Tibial artery (tissue), 4 donors: ENCODE data around the gene PIK3AP1.

ENCODE experiments used
- DNase-seq, 2 donors: peaks; one replicate each; pipeline ENCODE4 v3.0.0-alpha.2; 2019
- H3K27ac ChIP-seq, 2 donors: fragments of 200-600 bp; sonication (generic) in 1 of 2; 1 replicate in 1 of 2; 2 replicates in 1 of 2; pipeline ENCODE4 v1.5.1; 2018 to 2019; ENCODE audit warnings: mild to moderate bottlenecking in 1 of 2
- H3K27me3 ChIP-seq, 2 donors: fragments of 200-600 bp; sonication (generic) in 1 of 2; one replicate each; pipeline versions ENCODE4 v1.5.1 to v1.6.0; 2016 to 2019
- H3K36me3 ChIP-seq, 3 donors: fragments of 200-600 bp; sonication (generic) in 2 of 3; one replicate each; pipeline ENCODE4 v1.5.1; 2016 to 2019; ENCODE audit warnings: mild to moderate bottlenecking in 2 of 3
- H3K4me1 ChIP-seq, 4 donors: fragments of 200-600 bp; sonication (generic) in 2 of 4; 1 replicate in 3 of 4; 2 replicates in 1 of 4; pipeline ENCODE4 v1.5.1; 2016 to 2019
- H3K4me3 ChIP-seq, 2 donors: fragments of 200-600 bp; sonication (generic) in 1 of 2; 1 replicate in 1 of 2; 2 replicates in 1 of 2; pipeline ENCODE4 v1.5.1; 2018 to 2019; ENCODE audit warnings: mild to moderate bottlenecking in 2 of 2
- H3K9me3 ChIP-seq, 3 donors: fragments of 200-600 bp; sonication (generic) in 1 of 3; one replicate each; pipeline ENCODE4 v1.5.1; 2016 to 2019
- intact Hi-C: fragments of 100-400 bp; cut with DNase I; formaldehyde crosslinking; loops from one replicate; pipeline ENCODE4 v1.15.0; 2023; ENCODE audit warnings: low total_unique reads
- TF ChIP-seq, protein P1 (sequence below), 2 experiments: fragments of 200-600 bp in 1 of 2; fragments of 450-650 bp in 1 of 2; IDR thresholded peaks; one replicate each; pipeline ENCODE4 v1.5.1; 2017 to 2019; ENCODE audit warnings: antibody characterized with exemption in 2 of 2, mild to moderate bottlenecking in 1 of 2, moderate library complexity in 1 of 2

Gene PIK3AP1

DNA sequence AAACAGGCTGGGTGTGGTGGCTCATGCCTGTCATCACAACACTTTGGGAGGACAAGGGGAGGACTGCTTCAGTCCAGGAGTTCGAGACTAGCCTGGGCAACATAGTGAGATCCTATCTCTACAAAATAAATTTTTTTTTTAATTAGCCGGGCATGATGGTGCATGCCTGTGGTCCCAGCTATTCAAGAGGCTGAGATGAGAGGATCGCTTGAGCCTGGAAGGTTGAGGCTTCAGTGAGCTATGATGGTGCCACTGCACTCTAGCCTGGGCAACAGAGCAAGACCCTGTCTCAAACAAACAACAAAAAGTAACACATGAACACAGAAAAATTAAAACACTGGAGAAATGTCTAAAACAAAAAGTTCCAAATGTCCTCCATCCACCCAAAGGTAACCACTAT, 22.9 kb downstream of the PIK3AP1 start:
- no peaks in the 10 kb centered on the region for H3K27me3 ChIP-seq
- H3K9me3 ChIP-seq = no peaks in the 10 kb centered on the region
- H3K36me3 ChIP-seq = no peaks in the 10 kb centered on the region
- H3K4me1 ChIP-seq = no peaks in the 10 kb centered on the region
- no peak overlapping the region for H3K4me3 ChIP-seq
- no peak for DNase-seq
- intact Hi-C loops = no loop called here
- H3K27ac ChIP-seq = no peak overlapping the region
- TF ChIP-seq, protein P1, sequence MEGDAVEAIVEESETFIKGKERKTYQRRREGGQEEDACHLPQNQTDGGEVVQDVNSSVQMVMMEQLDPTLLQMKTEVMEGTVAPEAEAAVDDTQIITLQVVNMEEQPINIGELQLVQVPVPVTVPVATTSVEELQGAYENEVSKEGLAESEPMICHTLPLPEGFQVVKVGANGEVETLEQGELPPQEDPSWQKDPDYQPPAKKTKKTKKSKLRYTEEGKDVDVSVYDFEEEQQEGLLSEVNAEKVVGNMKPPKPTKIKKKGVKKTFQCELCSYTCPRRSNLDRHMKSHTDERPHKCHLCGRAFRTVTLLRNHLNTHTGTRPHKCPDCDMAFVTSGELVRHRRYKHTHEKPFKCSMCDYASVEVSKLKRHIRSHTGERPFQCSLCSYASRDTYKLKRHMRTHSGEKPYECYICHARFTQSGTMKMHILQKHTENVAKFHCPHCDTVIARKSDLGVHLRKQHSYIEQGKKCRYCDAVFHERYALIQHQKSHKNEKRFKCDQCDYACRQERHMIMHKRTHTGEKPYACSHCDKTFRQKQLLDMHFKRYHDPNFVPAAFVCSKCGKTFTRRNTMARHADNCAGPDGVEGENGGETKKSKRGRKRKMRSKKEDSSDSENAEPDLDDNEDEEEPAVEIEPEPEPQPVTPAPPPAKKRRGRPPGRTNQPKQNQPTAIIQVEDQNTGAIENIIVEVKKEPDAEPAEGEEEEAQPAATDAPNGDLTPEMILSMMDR (IDR thresholded peaks at IDR 0.05) = no peak

DNA sequence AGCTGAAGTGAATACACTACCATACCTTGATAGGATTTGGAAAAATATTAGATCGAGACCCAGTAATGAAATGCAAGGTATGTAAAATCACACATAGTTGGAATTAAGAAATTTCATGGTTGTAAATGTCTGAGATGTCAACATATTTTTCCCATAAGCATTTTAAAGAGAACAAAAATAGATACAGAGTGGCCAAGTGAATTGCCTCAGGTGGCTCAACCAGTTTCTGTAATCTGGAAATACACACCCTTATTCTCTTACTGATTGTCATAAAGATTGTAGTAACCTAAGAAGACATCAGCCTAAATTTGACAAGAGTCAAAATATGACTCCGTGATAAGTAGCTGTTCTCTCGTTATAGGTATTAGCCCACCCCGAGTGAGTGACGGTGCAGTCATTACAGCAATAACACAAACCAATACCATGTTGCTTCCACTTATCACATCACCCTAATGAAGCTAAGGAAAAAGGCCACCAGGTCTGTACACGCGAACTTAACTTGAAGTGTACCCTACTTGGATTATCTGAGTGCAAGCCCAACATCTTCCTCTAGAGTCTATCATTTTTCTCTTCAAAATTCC, 23.4 kb downstream of the PIK3AP1 start:
- intact Hi-C loops = no loop called here
- Histone ChIP-seq H3K27ac (no peak overlapping the region), H3K9me3 (no peaks in the 10 kb centered on the region), H3K4me1 (no peaks in the 10 kb centered on the region), H3K27me3 (no peaks in the 10 kb centered on the region), H3K4me3 (no peak overlapping the region), H3K36me3 (no peaks in the 10 kb centered on the region)
- DNase-seq = no peak
- TF ChIP-seq, protein P1 (IDR thresholded peaks at IDR 0.05) = no peak

DNA sequence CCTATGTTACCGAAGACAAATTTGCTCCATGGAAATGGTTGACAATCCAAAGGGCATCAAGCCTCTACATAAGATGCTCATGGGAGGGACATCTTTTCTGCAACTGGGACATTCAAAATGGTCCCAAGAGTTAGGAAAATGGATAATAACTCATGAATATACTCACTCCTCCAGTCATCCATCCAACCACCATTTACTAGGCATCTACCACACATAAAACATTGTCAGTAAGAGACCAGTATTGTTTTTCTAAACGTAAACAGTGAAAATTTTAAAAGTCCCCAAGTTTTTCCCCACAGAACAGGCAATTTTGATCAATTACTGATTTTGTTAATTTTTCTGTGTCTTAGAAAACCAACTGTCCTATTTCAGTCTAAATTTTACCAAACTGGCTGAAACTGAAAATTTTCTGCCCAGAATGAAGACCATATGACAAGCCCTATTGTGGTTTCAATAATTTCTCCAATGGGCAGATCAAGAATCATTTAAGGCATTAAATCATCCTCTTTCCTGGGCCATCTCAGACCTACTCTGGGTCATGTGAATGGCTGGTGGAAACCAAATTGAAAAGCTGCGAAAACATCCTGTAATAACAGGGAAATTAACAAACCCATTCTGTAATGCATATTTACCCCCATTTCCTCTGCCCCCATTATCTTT, 24.2 kb downstream of the PIK3AP1 start:
- H3K27me3 ChIP-seq = no peaks in the 10 kb centered on the region
- H3K27ac ChIP-seq = no peak overlapping the region
- TF ChIP-seq, protein P1 (IDR thresholded peaks at IDR 0.05) = no peak
- no peaks in the 10 kb centered on the region for H3K9me3 ChIP-seq
- H3K4me3 ChIP-seq = no peak overlapping the region
- no peaks in the 10 kb centered on the region for H3K36me3 ChIP-seq
- no peaks in the 10 kb centered on the region for H3K4me1 ChIP-seq
- intact Hi-C loops = no loop called here
- no peak for DNase-seq

DNA sequence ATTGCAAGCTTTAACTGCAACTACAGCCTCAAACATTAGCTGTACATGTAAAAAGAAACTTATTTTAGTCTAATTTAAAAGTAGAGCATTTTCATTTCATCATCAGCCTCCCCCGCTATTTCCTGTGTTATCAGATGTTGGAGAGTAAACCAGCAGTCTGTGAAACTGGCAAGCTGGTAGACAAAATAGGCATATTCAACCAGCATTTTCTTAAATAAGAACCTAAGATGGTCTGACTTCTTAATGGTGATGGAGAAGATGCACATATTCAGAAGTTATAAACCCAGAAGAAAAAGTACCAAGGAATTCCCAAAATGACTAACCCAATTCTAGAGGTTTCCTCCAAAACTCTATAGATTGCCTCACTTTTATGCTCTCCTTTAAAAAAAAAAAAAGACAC, 24.9 kb downstream of the PIK3AP1 start:
- H3K36me3 ChIP-seq = no peaks in the 10 kb centered on the region
- no peaks in the 10 kb centered on the region for H3K27me3 ChIP-seq
- DNase-seq = no peak
- H3K9me3 ChIP-seq = no peaks in the 10 kb centered on the region
- H3K27ac ChIP-seq = no peak overlapping the region
- no peaks in the 10 kb centered on the region for H3K4me1 ChIP-seq
- intact Hi-C loops = no loop called here
- H3K4me3 ChIP-seq = no peak overlapping the region
- TF ChIP-seq, protein P1 (IDR thresholded peaks at IDR 0.05) = no peak

DNA sequence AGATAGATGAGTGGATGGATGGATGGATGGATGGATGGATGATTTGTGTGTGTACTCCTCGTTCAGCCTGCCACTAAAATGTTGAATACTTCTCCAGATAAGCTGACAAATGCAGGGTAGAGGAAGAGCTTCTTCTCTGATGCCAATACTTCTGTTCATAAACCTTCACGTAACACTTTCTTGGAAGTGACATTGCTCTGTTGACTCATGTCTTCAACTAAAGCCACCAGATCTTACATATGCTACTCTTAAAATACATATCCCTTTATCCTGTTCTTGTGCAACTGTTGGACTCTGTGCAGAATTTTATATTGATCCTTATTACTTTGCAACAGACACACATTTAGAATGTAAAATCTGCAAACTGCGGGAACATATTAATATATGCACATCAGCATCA, 26.9 kb downstream of the PIK3AP1 start:
- intact Hi-C loops = no loop called here
- TF ChIP-seq, protein P1 (IDR thresholded peaks at IDR 0.05) = no peak

More for the DNA sequence above, 26.9 kb downstream of the PIK3AP1 start:
- H3K4me1 ChIP-seq = no peaks in the 10 kb centered on the region
- H3K36me3 ChIP-seq = no peaks in the 10 kb centered on the region
- H3K9me3 ChIP-seq = no peaks in the 10 kb centered on the region
- no peaks in the 10 kb centered on the region for H3K27me3 ChIP-seq
- no peak overlapping the region for H3K4me3 ChIP-seq
- no peak for DNase-seq
- no peak overlapping the region for H3K27ac ChIP-seq
